ENCODE results near the gene HOXA3. TPM values are rescaled to one million over a fixed set of nuclear protein-coding genes. Genes with fewer than 3 reads are reported as not detected.
A peak's percentile ranks its signal among the peaks of the same experiment; 100 is the strongest.

HOXA3 gene
- total and polyA plus RNA-seq, 3 experiments from 2014 or later: not detected

DNA sequence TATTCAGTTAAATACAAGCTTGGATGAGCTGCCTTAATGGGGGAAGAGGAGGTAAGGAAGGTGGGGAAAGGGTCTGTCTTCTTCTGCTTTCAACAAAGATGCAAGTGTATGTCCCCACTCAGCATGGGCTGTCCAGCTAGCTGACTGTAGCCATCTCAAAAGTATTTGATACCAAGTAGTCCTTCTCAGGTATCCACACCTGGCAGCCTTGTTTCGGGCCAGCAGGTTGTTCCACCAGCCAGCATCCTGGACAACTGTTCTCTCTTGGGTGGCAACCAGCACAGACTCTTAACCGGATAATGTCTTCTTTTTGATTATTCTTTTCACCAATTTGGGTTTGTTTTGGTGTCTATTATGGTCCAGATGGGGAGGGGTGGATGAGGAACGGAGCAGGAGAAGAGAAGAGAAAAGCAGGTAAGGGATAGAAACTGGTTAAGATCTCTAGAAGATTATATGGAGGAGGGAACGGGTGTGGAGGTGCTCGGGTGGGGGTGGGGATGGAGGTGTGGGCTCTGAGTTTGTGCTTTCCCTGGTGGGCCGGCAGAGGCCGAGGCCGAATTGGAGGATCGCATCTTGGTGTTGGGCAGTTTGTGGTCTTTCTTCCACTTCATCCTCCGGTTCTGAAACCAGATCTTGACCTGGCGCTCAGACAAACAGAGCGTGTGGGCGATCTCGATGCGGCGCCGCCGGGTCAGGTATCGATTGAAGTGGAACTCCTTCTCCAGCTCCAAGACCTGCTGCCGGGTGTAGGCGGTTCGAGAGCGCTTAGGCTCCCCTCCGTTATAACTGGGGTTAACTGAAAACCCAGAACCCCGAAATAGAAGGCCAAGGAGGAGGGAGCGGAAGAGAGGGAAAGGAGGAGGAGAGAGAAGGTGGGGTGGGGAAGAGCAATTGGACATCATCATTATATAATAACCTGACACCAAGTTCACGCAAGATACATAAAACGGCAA, 23.3 kb downstream of the HOXA3 start:
- H3K4me3 Mint-ChIP-seq: peak overlapping the region in 6 of 7 donors; percentile 31 to 84 (median 58)
- H3K9me3 Mint-ChIP-seq: no peaks in the 10 kb centered on the region
- H3K4me1 Mint-ChIP-seq: peaks cover 0 to 3% (median 0%) of the 10 kb centered on the region in 3 donors
- Histone ChIP-seq H3K27me3 (ENCODE audit: insufficient read depth, low read length, poor library complexity, severe bottlenecking) (peaks cover 5% of the 10 kb centered on the region), H3K4me3 (ENCODE audit: low read length) (no peak overlapping the region), H3K36me3 (ENCODE audit: insufficient read depth, low read length) (no peaks in the 10 kb centered on the region), H3K4me1 (ENCODE audit: insufficient read depth, low read length) (peaks cover 6% of the 10 kb centered on the region), H3K9me3 (ENCODE audit: low read length) (no peaks in the 10 kb centered on the region), H3K27ac (ENCODE audit: low read depth, low read length) (no peak overlapping the region)
- CTCF ChIA-PET: no interaction called here
- H3K27ac Mint-ChIP-seq: no peak overlapping the region
- peaks cover 48 to 81% of the 10 kb centered on the region in 2 donors for H3K27me3 Mint-ChIP-seq
- no peak for DNase-seq
- H3K36me3 Mint-ChIP-seq: no peaks in the 10 kb centered on the region
- POLR2A ChIA-PET: no interaction called here

DNA sequence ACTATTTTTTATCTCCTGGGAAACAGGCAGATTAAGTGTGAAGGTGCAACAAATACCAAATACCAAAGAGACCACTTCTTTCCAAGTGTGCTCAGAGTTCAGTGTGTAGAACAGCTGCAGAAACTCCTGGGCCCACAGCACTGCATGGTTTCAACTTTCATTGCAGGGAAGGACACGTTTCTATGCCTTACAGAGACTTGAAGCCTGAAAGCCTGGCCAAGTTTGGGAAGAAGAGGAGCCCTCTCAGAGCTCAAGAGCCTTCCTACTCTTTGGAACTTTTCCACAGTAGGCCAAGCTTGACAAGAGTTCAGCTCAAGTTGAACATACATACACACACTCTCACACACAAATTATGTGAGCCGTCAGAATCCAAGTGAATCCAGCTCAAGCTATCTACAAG, 24.3 kb downstream of the HOXA3 start:
- H3K27ac ChIP-seq (ENCODE audit: low read depth, low read length): no peak overlapping the region
- no peaks in the 10 kb centered on the region for H3K36me3 ChIP-seq (ENCODE audit: insufficient read depth, low read length)
- Mint-ChIP-seq H3K4me3 (peak overlapping the region in 1 of 7 donors; percentile 65), H3K27me3 (peaks cover 40 to 75% of the 10 kb centered on the region in 2 donors), H3K36me3 (no peaks in the 10 kb centered on the region), H3K9me3 (no peaks in the 10 kb centered on the region), H3K4me1 (peaks cover 0 to 3% (median 0%) of the 10 kb centered on the region in 3 donors), H3K27ac (no peak overlapping the region)
- peaks cover 5% of the 10 kb centered on the region for H3K27me3 ChIP-seq (ENCODE audit: insufficient read depth, low read length, poor library complexity, severe bottlenecking)
- ChIA-PET CTCF (no interaction called here), POLR2A (no interaction called here)
- H3K4me1 ChIP-seq (ENCODE audit: insufficient read depth, low read length): peaks cover 6% of the 10 kb centered on the region
- H3K4me3 ChIP-seq (ENCODE audit: low read length): no peak overlapping the region
- DNase-seq: no peak
- H3K9me3 ChIP-seq (ENCODE audit: low read length): no peaks in the 10 kb centered on the region

DNA sequence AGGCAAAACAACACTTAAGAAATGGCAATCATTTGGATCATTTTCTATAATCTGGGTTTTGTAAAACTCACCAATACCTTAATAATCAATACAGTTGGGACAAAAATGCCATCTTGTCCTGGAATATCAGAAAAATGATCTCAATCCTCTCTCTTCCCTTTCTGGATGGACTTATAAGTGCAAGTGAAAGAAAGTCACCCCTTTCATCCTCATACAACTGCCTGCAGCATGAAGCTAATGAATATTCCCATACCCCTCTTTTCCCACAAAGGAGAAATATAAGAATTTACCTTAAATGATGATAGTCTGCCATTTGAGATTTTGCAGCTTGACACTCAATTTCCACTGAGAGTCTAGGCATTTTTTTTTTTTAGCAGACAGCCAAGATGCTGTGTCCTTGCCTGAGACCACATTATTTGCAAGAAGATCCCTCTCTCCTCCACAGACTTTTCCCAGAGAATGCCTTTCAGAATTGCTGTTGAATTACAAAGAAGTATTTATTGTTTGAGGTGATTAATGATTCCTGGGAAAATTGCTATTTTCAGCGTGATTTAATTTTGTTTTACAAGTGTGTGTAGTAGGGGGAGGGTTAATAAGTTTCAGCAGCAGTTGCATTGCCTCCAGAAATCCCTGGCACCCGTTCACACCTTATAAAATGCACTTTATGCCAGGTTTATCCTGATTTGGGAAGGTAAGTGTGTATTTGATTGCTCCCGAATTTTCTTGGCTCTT, 25.6 kb downstream of the HOXA3 start:
- H3K36me3 Mint-ChIP-seq: no peaks in the 10 kb centered on the region
- no peaks in the 10 kb centered on the region for H3K9me3 ChIP-seq (ENCODE audit: low read length)
- CTCF ChIA-PET: interaction anchor here (0.8 kb wide), 1 partner anchor 24 kb away, joined by 3 read pairs; no protein-coding TSS in a partner anchor
- H3K4me1 ChIP-seq (ENCODE audit: insufficient read depth, low read length): peaks cover 6% of the 10 kb centered on the region
- DNase-seq: no peak
- H3K4me3 ChIP-seq (ENCODE audit: low read length): no peak overlapping the region
- POLR2A ChIA-PET: no interaction called here
- peak overlapping the region in 1 of 8 donors; percentile 18 for H3K27ac Mint-ChIP-seq
- H3K4me3 Mint-ChIP-seq: peak overlapping the region in 1 of 7 donors; percentile 36
- no peak overlapping the region for H3K27ac ChIP-seq (ENCODE audit: low read depth, low read length)
- H3K36me3 ChIP-seq (ENCODE audit: insufficient read depth, low read length): no peaks in the 10 kb centered on the region
- peaks cover 32 to 65% of the 10 kb centered on the region in 2 donors for H3K27me3 Mint-ChIP-seq
- H3K9me3 Mint-ChIP-seq: no peaks in the 10 kb centered on the region
- H3K27me3 ChIP-seq (ENCODE audit: insufficient read depth, low read length, poor library complexity, severe bottlenecking): peaks cover 5% of the 10 kb centered on the region
- H3K4me1 Mint-ChIP-seq: peaks cover 0 to 3% (median 0%) of the 10 kb centered on the region in 3 donors

DNA sequence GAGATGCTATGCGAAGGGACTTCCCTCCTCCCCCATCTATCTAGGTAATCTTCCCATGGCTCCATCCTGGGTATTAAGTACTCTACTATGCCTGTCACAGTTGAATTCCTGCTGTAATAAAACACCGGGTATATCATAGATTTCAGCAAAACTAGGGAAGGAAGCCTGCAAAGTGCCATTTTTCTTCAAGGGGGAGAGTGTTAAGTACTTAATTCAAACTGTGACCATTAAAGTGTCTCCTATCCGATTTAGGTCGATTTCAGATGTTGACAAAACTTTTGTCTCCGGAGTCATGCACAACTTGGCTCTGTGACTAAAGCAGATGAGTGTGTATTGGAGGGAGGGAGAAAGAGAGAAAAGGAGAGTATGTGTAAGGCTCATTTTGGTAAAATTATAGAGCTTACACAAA, 26.4 kb downstream of the HOXA3 start:
- CTCF ChIA-PET: no interaction called here

DNA sequence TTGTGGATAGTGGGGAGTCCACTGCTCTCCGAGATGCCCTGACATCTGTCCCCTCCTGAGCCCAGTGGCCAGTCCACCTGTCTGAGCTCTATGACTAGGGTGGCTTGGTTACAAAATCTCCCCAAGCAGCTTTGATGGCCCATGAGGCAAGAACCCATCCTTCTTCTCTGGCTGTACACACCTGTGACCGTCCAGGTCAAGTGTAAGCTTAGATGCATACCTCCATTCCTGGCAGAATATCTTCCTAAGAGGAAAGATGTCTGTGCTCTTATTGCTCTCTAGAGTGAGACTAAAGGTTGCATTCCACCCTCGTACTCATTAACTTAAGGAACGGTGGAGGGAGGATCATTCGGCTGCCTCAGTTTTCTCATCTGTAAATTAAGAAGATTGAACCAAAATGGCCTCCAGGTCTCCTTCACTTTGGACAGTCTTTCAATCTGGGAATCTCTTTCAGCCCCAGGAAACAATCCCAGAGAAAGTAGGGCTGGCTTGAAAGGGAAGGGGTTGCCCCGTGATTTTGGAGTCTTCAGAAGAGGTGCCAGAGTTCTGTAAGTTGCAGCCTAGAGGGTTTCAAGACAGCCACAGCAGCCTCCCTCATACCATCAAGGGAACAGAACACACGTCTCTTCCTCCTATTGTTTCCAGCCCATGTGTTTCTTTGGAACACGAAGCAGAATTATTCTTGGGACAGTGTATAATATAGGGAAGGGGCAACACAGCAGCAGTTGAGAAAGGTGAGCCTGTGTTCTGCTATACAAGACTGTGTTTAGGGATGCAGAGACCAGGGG, 27.3 kb downstream of the HOXA3 start:
- Histone ChIP-seq H3K27me3 (ENCODE audit: insufficient read depth, low read length, poor library complexity, severe bottlenecking) (peaks cover 5% of the 10 kb centered on the region), H3K4me1 (ENCODE audit: insufficient read depth, low read length) (no peaks in the 10 kb centered on the region), H3K9me3 (ENCODE audit: low read length) (no peaks in the 10 kb centered on the region), H3K27ac (ENCODE audit: low read depth, low read length) (no peak overlapping the region), H3K36me3 (ENCODE audit: insufficient read depth, low read length) (no peaks in the 10 kb centered on the region), H3K4me3 (ENCODE audit: low read length) (no peak overlapping the region)
- Mint-ChIP-seq H3K27me3 (peaks cover 30 to 59% of the 10 kb centered on the region in 2 donors), H3K9me3 (no peaks in the 10 kb centered on the region), H3K4me3 (peak overlapping the region in 1 of 7 donors; percentile 13), H3K36me3 (no peaks in the 10 kb centered on the region), H3K27ac (no peak overlapping the region), H3K4me1 (no peaks in the 10 kb centered on the region)
- ChIA-PET POLR2A (no interaction called here), CTCF (no interaction called here)
- no peak for DNase-seq

More for the DNA sequence above, 26.4 kb downstream of the HOXA3 start:
- Histone ChIP-seq H3K4me3 (ENCODE audit: low read length) (no peak overlapping the region), H3K9me3 (ENCODE audit: low read length) (no peaks in the 10 kb centered on the region), H3K27me3 (ENCODE audit: insufficient read depth, low read length, poor library complexity, severe bottlenecking) (peaks cover 5% of the 10 kb centered on the region), H3K4me1 (ENCODE audit: insufficient read depth, low read length) (peaks cover under 1% of the 10 kb centered on the region), H3K36me3 (ENCODE audit: insufficient read depth, low read length) (no peaks in the 10 kb centered on the region), H3K27ac (ENCODE audit: low read depth, low read length) (no peak overlapping the region)
- no peaks in the 10 kb centered on the region for H3K9me3 Mint-ChIP-seq
- no peak overlapping the region for H3K27ac Mint-ChIP-seq
- POLR2A ChIA-PET: interaction anchor here (0.7 kb wide), 1 partner anchor 148 kb away, joined by 3 read pairs; no protein-coding TSS in a partner anchor
- peaks cover 30 to 59% of the 10 kb centered on the region in 2 donors for H3K27me3 Mint-ChIP-seq
- H3K4me3 Mint-ChIP-seq: no peak overlapping the region
- H3K4me1 Mint-ChIP-seq: no peaks in the 10 kb centered on the region
- DNase-seq: no peak
- no peaks in the 10 kb centered on the region for H3K36me3 Mint-ChIP-seq

DNA sequence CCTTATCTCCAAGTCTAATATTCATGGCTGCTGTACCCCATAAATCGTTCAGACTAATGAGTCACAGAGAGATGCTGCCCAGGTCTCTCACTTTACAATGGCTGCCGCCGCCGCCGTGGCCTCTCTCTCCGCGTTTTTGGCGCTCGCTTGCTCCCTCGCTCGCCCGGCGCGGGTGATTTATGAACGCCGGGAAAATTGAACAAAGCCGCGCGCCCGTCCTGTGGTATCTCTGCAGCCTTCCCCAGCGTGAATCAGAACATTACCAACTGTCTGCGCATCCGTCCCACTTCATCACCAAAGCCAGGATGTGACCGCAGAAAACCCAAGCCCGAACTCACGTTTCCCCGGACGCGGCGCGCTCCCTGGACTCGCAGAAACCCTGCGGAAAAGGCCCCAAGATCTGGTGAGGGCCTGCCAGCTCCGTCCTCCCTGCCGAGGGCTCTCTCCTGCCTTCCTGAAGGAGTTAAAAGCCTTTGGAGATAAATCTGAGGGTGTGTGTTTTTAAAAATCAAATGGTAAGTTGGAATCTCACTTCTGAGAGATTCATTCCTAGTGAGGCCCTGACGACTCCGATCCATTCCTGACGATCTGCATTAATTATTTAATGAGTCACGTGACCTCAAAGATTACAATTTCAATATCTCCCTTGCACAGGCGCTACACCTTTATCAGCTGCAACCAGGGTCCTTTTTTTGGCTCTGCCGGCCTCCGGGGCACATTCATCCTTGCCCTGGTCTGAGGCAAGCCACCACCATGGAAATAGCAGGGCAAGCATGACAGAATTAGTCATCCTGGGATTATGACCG, 28.1 kb downstream of the HOXA3 start:
- no peaks in the 10 kb centered on the region for H3K9me3 Mint-ChIP-seq

DNA sequence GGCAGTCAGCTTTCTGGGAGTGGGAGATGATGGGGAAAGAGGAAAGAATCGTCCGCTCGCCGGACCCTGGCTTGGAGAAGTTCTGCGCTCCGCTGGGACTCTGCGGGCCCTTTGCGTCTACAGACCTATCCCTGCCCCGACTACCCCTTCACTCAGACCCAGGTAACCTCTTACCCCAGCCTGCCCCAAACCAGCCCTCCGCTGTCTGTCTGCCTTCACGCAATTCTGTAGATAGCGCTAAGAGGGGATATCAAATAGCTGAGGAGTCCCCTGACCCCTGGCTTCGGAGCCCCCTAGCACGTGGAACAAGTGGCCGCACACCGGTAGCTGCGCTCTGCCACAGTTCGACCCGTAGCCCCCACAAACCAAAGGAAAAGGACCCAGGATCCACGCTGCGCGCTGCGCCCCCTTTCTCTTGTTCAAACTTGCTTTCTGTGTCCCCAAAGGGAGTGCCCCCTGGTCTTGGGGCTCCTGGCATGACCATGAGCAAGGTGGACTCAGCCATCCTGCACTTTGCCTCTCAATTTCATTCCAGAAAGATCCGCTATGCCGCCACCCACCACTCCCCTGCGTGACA, 28.8 kb downstream of the HOXA3 start:
- no peaks in the 10 kb centered on the region for H3K36me3 ChIP-seq (ENCODE audit: insufficient read depth, low read length)
- no peak overlapping the region for H3K4me3 ChIP-seq (ENCODE audit: low read length)
- no peaks in the 10 kb centered on the region for H3K36me3 Mint-ChIP-seq
- DNase-seq: no peak
- H3K27ac Mint-ChIP-seq: no peak overlapping the region
- H3K27me3 Mint-ChIP-seq: peaks cover 26 to 53% of the 10 kb centered on the region in 2 donors
- H3K27me3 ChIP-seq (ENCODE audit: insufficient read depth, low read length, poor library complexity, severe bottlenecking): peaks cover 5% of the 10 kb centered on the region
- no peak overlapping the region for H3K4me3 Mint-ChIP-seq
- no peaks in the 10 kb centered on the region for H3K4me1 ChIP-seq (ENCODE audit: insufficient read depth, low read length)
- H3K4me1 Mint-ChIP-seq: no peaks in the 10 kb centered on the region
- ChIA-PET CTCF (no interaction called here), POLR2A (no interaction called here)
- no peaks in the 10 kb centered on the region for H3K9me3 Mint-ChIP-seq
- no peak overlapping the region for H3K27ac ChIP-seq (ENCODE audit: low read depth, low read length)
- no peaks in the 10 kb centered on the region for H3K9me3 ChIP-seq (ENCODE audit: low read length)

More for the DNA sequence above, 28.1 kb downstream of the HOXA3 start:
- Histone ChIP-seq H3K27me3 (ENCODE audit: insufficient read depth, low read length, poor library complexity, severe bottlenecking) (peaks cover 5% of the 10 kb centered on the region), H3K27ac (ENCODE audit: low read depth, low read length) (no peak overlapping the region), H3K4me1 (ENCODE audit: insufficient read depth, low read length) (no peaks in the 10 kb centered on the region), H3K9me3 (ENCODE audit: low read length) (no peaks in the 10 kb centered on the region), H3K4me3 (ENCODE audit: low read length) (no peak overlapping the region), H3K36me3 (ENCODE audit: insufficient read depth, low read length) (no peaks in the 10 kb centered on the region)
- H3K27ac Mint-ChIP-seq: no peak overlapping the region
- no peaks in the 10 kb centered on the region for H3K36me3 Mint-ChIP-seq
- ChIA-PET CTCF (no interaction called here), POLR2A (no interaction called here)
- H3K4me3 Mint-ChIP-seq: peak overlapping the region in 1 of 7 donors; percentile 13
- H3K4me1 Mint-ChIP-seq: no peaks in the 10 kb centered on the region
- H3K27me3 Mint-ChIP-seq: peaks cover 30 to 58% of the 10 kb centered on the region in 2 donors
- DNase-seq: no peak

All from CD8-positive, alpha-beta memory T cell (primary cell).